Measurements from ENCODE around the gene GPRIN3. TPM values are rescaled to one million over a fixed set of nuclear protein-coding genes. Genes with fewer than 3 reads are reported as not detected.
"Not testable (repeated sequence)": the region's sequence is repeated elsewhere in the genome, so short reads cannot be mapped to it uniquely, and the experiment has no call there.

Gene GPRIN3
- total and polyA plus RNA-seq, 8 donors = 1.6 to 14.1 (median 2.5) TPM

DNA sequence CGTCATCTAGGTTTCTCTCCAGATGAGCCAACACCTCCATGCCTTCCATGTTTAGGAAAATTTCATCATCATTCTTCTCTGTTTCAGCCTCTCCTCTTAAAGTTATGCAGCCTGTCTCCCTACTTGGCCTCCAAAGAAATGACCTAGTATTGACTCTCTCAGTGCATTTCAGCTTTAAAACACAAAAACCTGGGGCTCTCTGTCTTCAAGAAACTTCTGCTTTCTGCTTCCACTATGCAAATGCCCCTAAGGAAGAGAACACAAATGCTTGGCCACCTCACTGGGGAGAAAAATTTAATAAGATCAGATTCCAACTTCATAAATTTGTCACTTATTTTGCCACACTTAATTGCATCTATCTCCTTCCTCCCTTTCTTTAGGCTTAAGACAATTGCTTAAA lies 93.3 kb downstream of the GPRIN3 start:
- ATAC-seq (no peak), DNase-seq (no peak)
- intact Hi-C loops (cut with DNase I) = no loop called here
- Histone ChIP-seq H3K9me3 (no peaks in the 10 kb centered on the region), H3K4me1 (no peaks in the 10 kb centered on the region), H3K4me3 (no peak overlapping the region), H3K36me3 (no peaks in the 10 kb centered on the region), H3K27me3 (no peaks in the 10 kb centered on the region), H3K27ac (no peak overlapping the region)
- TF ChIP-seq, protein P1, sequence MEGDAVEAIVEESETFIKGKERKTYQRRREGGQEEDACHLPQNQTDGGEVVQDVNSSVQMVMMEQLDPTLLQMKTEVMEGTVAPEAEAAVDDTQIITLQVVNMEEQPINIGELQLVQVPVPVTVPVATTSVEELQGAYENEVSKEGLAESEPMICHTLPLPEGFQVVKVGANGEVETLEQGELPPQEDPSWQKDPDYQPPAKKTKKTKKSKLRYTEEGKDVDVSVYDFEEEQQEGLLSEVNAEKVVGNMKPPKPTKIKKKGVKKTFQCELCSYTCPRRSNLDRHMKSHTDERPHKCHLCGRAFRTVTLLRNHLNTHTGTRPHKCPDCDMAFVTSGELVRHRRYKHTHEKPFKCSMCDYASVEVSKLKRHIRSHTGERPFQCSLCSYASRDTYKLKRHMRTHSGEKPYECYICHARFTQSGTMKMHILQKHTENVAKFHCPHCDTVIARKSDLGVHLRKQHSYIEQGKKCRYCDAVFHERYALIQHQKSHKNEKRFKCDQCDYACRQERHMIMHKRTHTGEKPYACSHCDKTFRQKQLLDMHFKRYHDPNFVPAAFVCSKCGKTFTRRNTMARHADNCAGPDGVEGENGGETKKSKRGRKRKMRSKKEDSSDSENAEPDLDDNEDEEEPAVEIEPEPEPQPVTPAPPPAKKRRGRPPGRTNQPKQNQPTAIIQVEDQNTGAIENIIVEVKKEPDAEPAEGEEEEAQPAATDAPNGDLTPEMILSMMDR (IDR thresholded peaks at IDR 0.05) = no peak

DNA sequence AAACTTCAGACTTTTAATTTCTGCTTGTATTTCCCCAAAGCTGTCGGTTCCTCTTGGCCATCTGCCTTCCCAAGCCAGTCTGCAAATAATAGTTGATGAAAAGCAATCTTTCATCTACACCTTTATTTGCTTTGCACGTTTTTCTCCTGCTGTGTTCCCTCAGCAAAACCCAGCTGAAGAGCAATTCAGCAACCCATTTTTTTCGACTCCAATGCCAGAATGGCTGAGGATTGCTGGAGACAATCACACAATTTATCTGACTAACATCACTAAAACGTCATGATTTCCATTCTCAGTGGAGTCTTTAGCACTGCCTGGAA lies 94.3 kb downstream of the GPRIN3 start:
- no peak for ATAC-seq
- H3K4me1 ChIP-seq = no peaks in the 10 kb centered on the region

DNA sequence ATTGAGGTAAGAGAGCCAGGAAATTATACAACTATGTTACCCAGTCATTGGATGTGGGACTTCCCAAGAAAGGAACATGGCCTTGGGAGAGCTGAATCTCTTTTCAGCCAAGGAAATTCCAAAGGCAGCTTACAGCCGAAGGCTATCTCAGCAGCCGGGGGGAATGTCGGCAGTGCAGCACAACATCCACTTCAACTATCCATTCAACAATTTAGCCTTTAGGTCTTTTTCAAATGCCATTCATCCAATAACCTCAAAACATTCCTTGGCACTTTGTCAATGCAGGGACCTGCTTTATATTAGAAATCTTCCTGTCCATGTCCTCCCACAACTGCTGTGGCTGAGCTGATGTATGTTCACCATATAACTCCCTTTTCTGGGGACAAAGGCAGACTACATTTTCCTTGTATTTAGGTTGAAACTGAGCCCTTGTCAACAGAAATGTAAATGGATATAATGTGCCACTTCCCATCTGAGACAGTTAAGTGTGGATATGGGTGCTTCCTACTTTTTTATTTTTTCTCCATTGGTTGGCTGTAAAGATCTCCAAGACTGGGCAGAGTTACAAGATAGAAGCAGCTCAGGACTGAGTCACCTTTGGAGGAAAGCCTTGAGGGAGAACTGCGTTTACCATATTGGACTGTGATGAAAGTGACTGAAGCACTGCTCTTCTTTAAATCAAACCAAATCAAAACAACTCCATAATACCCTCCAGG lies 94.8 kb downstream of the GPRIN3 start:
- H3K27me3 ChIP-seq = no peaks in the 10 kb centered on the region
- H3K27ac ChIP-seq = no peak overlapping the region
- DNase-seq (no peak), ATAC-seq (no peak)
- H3K4me3 ChIP-seq = no peak overlapping the region
- H3K4me1 ChIP-seq = no peaks in the 10 kb centered on the region
- TF ChIP-seq, protein P1 (IDR thresholded peaks at IDR 0.05) = no peak
- H3K36me3 ChIP-seq = no peaks in the 10 kb centered on the region
- intact Hi-C loops (cut with DNase I) = no loop called here
- H3K9me3 ChIP-seq = peaks cover 0 to 4% of the 10 kb centered on the region in 2 donors

More for the DNA sequence above, 94.3 kb downstream of the GPRIN3 start:
- peaks cover 0 to 2% of the 10 kb centered on the region in 2 donors for H3K9me3 ChIP-seq
- no peak overlapping the region for H3K27ac ChIP-seq
- no peak overlapping the region for H3K4me3 ChIP-seq
- no peaks in the 10 kb centered on the region for H3K36me3 ChIP-seq
- no peaks in the 10 kb centered on the region for H3K27me3 ChIP-seq
- no peak for DNase-seq
- TF ChIP-seq, protein P1 (IDR thresholded peaks at IDR 0.05) = no peak
- intact Hi-C loops (cut with DNase I) = no loop called here

DNA sequence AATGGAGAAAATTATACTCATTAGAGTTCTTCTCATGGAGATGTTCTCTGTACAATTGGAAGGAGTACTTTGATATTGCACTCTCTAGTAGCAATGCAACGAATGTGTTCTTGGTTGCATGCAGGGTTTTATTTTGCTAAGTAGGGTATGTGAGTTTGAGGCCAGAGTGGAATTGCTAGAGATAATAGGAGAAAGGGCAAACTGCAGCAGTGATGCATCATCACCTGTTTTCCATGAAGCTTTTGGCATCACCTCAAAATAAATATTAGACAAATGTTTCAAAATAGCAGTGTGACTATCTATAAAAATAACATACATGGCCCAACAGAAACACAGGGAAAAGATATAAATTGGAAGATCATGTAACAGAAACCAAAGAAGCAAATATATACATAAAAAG lies 103.0 kb downstream of the GPRIN3 start:
- no peaks in the 10 kb centered on the region for H3K27me3 ChIP-seq
- no peaks in the 10 kb centered on the region for H3K4me1 ChIP-seq
- intact Hi-C loops (cut with DNase I) = no loop called here
- peaks cover 0 to 8% of the 10 kb centered on the region in 2 donors for H3K9me3 ChIP-seq
- H3K4me3 ChIP-seq = no peak overlapping the region
- no peak for DNase-seq
- H3K27ac ChIP-seq = no peak overlapping the region
- no peaks in the 10 kb centered on the region for H3K36me3 ChIP-seq
- TF ChIP-seq, protein P1 (IDR thresholded peaks at IDR 0.05) = no peak
- no peak for ATAC-seq

DNA sequence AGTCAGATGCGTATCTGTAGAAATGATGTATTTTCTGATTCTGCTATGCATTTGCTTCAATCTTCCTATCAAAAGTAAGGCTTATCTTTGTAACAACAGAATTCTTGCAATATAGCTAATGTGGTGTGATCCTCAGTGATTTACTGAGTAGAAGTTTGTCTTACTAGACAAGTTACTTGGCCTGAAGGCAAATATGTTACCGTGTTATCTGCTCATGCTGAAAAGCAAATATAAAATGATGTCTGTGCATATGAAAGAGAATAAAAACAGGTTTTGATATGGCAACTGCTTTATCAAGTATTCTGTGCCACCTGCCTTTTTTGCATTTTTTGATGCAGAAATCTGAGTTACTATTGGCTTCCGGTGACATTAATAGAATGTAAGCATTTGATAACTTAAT lies 103.7 kb downstream of the GPRIN3 start:
- Histone ChIP-seq H3K36me3 (no peaks in the 10 kb centered on the region), H3K4me3 (no peak overlapping the region), H3K9me3 (peaks cover 0 to 8% of the 10 kb centered on the region in 2 donors), H3K27me3 (no peaks in the 10 kb centered on the region), H3K4me1 (no peaks in the 10 kb centered on the region), H3K27ac (no peak overlapping the region)
- TF ChIP-seq, protein P1 (IDR thresholded peaks at IDR 0.05) = no peak
- no peak for ATAC-seq
- intact Hi-C loops (cut with DNase I) = no loop called here
- DNase-seq = no peak

DNA sequence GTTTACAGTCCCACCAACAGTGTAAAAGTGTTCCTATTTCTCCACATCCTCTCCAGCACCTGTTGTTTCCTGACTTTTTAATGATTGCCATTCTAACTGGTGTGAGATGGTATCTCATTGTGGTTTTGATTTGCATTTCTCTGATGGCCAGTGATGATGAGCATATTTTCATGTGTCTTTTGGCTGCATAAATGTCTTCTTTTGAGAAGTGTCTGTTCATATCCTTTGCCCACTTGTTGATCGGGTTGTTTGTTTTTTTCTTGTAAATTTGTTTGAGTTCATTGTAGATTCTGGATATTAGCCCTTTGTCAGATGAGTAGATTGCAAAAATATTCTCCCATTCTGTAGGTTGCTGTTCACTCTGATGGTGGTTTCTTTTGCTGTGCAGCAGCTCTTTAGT lies 108.2 kb downstream of the GPRIN3 start:
- H3K4me1 ChIP-seq, ATAC-seq, H3K27me3 ChIP-seq: not testable (repeated sequence)

More for the DNA sequence above, 108.2 kb downstream of the GPRIN3 start:
- DNase-seq; intact Hi-C loops (cut with DNase I); H3K36me3 ChIP-seq; H3K4me3 ChIP-seq; H3K27ac ChIP-seq; H3K9me3 ChIP-seq: not testable (repeated sequence)

Measured in left lung (tissue), 10 donors.